Ammon's horn (tissue), 1 donor: ENCODE results near the gene CTNNA2.
A peak's percentile ranks its signal among the peaks of the same experiment; 100 is the strongest.

Experiments
- DNase-seq: peaks from one replicate; pipeline ENCODE4 v3.0.0-alpha.2; 2016; ENCODE audit warnings: low spot score

Gene CTNNA2

DNA sequence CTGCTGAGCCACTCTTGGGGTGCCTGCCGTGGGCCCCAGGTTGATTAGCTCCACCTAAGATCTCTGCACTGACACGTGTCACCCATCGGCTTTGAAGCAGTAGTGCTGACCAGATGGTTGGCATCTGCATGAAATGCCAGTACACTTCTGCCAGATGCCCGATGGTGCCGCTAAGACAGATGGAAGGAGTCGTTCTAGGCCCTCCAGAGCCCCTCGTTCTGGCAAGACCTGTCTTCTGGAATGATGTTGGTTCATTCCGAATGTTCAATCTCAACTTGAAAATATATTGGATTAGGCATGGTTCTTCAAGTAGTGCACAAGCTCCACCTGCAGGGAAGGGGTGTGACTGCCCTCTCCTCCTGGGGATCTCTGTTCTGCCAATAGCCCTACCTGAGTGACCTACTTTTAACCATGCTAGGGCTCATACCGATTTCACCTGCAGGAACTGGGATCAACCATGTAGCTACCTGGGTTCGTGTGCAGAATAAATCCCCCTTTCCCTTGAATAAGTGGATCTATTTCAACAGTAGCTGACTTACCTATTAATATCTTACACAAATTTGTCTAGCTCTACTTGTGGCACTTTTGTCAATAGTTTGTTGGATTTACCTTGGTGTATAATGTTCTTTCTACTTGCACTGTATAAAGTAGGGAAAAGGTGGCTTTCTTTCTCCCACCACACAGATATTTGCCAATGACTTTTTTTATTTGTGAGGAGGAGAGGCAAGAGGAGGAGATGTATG is 342.6 kb downstream of the CTNNA2 start:
- DNase-seq: peak; percentile 75

DNA sequence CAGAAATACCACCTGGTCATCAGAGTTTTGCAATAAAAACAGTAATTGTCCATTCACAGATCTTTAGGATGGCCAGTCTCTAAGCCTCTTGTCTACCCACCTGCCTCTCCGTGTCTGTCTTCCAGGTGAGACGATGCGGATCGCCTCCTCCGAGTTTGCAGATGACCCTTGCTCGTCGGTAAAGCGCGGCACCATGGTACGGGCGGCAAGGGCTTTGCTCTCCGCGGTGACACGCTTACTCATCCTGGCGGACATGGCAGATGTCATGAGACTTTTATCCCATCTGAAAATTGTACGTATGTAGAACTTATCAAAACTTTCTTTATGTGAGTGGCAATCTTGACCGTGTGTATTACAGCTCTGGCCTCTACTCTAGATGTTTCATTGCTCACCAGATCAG is 345.0 kb downstream of the CTNNA2 start:
- DNase-seq: no peak

DNA sequence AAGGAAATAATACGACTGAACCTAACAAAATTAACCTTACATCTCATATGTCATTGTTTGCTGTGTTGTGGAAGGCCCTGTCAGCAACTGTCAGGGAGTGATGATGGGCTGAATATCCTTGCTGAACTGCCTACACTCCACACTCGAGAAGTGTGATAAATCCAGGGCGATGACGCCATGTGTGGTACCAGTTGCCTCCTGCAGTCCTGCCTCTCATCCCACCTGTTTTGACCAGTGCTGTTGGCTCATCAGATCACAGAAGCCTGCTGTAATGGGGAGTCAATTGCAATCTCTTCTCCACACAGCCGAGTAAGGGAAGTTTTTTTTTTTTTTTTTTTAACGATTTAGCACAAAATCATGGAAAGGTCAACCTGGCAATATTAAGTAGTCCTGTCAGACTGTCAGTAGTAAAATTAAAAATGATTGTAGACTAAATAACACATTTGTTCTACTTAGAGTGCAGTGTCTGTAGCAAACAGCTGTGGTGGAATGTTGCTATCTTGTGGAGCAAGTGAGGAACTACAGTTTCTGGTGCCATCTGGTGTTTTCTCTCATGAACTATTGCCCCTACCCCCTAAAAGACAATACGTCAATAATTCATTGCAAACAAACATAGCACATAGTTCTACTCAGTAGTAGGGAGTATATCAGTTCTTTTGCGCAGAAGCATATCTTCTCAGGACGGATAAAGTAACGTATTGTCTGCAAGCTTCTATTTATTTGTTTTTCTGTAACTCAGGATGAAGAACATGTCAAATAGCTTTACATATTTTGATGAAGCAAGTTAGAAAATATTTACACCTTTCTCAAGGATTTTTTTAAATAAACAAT is 347.6 kb downstream of the CTNNA2 start:
- DNase-seq: peak; percentile 84

DNA sequence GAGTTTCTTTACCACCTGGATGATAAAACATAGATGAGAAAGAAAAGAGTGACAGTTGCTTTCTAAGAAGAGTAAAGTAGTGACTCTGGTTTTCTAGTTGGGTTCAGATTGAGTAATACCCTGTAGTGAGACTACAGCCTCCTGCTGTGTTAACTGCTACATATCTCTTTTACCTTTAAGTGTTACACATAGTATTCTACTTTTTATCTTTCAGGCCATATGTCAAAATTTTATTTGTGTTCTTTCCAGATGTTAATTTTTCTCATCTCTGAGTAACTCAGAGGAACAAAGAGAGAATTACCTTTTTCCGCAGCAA is 348.2 kb downstream of the CTNNA2 start:
- no peak for DNase-seq

DNA sequence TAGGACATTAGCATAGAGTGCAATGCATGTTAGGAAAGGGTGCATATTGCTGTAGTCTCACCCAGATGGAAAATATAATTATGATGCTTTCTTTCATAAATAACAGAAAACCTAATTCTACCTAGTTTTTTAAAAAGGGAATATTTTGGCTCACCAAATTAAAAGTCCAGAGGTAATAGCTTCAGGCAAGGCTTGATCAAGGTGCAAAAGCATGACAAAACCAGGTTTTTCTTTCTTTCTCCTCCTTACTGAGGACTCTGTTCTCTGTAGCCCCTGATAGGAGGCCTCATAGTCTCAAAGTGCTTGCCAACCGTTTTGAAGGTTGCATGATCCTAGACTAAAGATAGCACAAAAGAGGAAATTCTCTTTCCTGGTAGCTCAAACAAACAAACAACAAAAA is 349.9 kb downstream of the CTNNA2 start:
- DNase-seq: no peak

DNA sequence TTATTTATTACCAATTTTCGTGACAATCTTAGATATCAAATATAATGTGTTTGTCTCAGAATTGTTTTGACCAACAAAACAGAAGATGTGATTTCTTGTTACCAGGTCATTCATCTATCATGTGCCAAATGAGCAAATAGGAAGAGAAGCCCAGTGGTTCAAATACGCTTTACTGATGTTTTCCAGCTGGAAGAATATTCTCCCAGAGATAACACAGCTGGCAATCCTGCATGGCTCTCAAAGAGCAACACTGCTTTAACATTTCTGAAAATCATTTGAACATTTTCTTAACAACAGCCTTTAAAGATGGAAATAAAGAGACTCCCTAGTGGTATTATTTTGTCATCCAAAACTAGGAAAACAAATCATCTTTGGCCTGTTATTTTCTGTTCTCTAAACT is 359.8 kb downstream of the CTNNA2 start:
- no peak for DNase-seq

DNA sequence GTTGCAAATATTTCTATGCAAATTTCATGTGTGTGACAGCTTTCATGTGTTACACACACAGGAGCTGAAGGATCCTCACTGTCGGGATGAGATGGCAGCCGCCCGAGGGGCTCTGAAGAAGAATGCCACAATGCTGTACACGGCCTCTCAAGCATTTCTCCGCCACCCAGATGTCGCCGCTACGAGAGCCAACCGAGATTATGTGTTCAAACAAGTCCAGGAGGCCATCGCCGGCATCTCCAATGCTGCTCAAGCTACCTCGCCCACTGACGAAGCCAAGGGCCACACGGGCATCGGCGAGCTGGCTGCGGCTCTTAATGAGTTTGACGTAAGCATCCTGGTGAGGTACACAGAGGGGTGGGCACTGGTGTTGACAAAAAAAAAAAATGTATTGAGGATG is 361.2 kb downstream of the CTNNA2 start:
- DNase-seq: no peak

DNA sequence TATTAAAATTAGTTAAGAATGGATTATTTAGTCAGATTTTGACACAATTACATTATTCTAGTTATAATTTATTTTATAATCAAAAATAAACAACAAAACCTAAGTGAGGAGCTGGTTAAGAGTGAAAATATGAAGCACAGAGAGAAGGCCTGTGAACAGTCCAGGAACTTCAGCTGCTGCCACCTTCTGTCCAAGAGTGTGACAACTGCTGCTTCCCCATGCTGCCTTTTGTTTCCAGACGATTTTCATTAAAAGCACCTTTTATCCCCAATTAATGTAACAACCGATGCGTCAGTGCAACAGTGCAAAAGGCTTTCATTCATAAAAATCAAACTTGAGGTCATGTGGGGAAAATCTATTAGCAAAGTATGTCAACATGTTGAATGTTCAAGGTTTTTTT is 363.6 kb downstream of the CTNNA2 start:
- peak; percentile 57 for DNase-seq

DNA sequence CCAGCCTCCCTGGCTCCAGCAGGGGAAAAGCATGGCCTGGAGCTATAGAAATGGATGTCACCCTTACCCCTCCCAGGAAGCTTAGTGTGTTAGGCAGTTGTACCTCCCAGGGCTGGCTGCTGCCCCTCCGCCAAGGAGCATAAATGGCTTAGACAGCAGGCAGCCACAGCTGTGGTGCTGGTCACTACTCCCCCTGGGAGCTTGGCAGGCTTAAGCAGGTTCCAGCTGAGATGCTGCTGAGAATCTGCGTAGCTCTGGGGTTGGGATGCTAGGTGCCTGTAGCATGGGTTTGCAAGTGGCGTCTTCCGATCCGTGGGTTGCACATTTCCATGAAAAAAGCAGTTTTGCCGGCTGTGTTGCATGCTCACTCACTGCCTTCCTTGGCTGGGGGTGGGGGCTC is 369.7 kb downstream of the CTNNA2 start:
- DNase-seq: no peak

DNA sequence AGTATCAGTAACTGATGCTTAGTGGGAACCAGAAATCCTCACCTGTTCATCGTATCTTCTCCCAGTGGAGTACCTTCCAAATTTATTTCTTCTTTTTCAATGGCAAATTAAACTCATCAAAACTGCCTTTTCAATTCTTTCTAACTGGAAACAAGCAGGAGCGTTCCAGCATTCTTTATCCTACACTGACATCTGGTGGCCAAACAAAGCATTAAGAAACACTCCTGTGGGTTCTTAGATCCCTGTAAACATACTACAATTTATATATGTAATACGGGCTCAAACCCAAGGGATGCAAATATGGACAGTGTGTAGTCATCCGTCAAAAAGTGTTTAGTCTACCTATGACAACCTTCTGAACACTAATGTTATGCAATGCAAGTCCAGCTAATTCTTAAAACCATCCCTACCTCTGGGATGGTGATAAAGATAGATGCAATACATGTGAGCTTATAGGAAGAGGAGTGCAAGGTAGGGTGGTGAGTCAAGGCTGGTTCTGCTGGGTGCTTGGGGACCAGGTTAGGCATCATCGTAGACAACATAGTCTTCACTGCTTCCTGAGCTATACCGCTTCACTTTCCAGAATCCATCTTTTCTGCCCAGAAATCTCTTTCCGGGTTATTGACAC is 375.0 kb downstream of the CTNNA2 start:
- DNase-seq: peak; percentile 81

DNA sequence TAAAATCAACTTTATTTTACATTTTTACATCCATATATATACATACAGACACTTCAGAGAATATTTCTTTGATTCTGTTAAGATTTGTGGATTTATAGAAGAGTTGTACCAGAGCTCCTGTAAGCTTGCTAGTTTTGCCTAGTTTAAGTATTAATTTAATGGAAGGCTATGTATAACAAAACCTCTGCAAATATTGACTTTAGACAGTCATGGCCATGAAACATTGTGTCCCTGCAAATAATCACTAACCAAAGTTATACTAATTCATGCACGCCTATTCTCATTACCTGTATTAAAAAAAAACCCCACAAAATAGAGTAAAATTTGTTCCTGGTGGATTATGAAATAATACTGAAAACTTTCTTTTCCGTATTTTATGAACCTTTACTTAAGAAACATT is 379.3 kb downstream of the CTNNA2 start:
- no peak for DNase-seq

DNA sequence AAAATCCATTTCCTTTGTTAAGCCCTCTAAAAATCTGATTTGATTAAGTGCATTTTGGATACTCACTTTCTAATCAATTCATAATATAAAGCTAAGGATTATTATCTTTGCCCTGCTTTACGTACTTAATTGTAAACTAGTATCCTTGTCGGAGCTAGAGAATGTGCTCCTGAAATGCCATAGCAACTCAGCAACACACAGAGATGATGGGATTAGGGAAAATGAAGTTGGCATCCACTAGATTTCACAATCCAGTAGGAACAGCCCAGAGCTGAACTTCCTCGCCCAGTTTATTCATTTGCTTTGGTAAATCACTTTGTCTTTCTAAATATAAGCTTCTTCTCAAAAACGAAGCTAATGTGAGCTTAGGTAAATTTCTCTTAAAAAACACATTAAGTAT is 386.3 kb downstream of the CTNNA2 start:
- DNase-seq: peak; percentile 17

DNA sequence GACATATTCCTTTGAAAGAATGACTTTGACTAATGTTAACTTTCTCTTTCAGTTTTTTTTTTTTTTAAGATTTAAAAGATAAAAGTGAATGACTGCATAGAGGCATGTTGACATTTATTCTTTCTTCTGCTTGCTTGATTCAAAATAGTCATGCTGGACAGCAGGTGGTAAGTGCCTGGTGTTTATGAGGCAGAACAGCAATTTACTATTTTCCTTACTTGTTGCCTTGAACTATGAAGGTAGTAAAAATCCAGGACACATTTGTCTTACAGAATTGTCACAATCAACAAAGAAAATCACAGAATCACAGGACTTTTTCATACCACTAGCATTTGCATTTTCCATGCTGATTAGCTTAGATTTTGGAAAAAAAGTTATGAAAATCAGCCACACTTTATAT is 388.3 kb downstream of the CTNNA2 start:
- DNase-seq: no peak

DNA sequence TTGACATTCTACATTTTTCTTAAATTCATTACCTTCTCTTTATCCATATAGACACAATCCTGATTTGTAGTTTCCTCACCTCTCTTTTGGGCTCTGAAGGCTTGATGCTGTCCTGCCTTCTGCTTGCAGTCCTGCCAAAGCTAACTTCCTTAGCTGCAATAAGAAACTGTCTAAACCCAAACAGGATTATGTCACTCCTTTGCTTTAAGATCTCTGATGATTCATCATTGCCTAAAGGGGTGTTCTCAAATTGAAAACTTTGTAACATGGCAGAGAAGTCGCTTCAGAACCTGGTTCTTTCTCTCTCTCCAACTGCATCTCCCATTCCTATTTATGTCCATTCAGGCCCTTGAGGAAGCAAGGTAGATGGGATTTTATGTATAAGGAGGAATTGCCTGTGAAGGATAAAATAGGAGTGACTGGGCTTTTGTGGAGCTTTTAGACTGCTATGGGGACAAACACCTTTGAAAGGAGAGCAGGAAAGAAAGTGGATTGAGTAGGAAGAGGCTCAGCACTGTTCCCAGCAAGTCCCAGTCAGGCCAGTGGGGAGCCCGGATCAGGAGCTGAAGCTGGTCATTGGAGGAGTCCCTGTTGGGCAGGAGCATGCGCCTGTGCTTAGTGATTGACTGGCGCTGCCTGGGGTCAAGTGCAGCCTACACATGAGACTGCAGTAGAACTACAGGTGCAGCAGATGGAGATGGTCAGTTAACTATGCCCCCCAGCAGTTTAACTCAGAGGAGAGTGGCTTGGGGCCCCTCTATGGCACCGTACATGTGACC is 390.6 kb downstream of the CTNNA2 start:
- no peak for DNase-seq

DNA sequence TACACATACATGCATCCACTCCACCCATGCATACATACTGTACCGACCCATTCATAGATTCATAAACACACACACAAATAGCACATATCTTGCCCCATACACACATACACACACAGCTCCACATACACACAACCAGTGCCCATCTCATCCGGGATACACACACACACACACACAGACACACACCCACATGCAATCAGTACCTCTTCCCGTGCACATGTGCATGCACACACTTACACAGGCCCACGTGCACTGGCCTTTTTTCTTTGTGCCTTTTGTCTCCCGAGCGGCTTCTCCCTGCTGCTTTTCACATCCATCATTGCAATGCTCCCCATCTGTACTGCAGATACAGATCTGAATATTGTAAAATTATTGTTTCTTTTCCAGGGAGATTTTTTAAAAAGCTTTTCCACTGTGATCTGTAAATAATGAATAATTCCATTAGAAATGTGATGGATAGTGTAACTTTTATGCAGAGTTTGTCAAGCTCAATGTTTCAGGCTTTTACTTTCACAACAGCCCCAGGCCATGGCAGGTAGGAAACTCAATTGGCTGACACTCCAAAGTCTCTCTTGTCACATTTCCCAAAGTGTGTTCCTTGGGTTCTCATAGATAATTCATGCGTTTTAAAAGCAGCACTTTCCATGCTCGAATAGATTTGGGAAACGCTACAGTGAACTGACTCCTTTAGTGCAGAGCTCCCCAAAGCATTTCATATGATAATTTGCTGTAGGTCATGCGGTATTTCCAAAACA is 393.5 kb downstream of the CTNNA2 start:
- peak; percentile 20 for DNase-seq

DNA sequence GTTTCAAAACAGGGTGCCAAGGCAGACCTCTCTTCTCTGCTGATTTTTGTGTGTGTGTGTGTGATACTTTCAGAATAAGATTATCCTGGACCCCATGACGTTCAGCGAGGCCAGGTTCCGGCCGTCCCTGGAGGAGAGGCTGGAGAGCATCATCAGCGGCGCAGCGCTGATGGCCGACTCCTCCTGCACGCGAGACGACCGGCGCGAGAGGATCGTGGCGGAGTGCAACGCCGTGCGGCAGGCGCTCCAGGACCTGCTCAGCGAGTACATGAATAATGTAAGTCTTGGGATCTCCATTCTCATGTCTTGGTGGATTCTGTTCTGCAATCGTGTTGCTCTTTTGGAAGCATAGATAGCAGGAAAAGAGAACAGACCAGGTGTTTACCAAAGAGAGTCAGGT is 396.7 kb downstream of the CTNNA2 start:
- no peak for DNase-seq

DNA sequence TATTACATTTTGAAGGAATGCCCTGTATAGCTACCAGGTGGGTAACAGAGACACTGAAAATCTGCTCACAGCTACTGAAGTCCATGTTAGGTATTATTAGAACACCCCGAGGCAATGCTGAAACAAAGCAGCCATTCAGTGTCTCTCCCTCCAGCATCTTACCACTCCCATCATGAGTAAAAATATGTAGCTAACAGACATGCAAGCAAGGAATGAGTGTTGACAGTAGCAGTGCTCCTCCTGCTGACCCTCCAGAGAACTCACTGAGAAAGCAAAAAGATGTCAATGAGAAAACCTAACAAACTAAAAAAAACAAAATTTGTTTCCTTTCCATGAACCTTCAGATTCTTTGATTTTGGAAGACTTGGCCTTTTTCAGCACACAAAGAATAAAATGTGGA is 397.8 kb downstream of the CTNNA2 start:
- DNase-seq: peak; percentile 17

DNA sequence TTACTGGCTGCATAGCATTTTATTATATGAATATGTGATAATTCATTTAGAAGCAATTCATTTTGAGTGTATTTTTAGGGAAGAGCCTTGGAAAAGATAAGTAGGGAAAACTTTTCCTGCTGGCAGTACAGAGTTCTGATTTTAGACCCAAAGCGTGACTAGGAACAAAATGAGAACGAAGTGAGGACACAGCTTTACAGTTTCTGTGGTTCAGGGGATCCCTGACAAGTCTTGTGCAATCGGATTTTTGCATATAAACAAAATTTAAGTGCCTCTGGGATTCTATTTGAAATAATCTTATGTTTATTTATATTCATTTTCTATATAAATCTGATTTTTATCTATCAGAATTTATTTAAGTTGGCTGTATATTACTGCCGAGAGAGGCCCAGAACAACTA is 402.6 kb downstream of the CTNNA2 start:
- DNase-seq: no peak

DNA sequence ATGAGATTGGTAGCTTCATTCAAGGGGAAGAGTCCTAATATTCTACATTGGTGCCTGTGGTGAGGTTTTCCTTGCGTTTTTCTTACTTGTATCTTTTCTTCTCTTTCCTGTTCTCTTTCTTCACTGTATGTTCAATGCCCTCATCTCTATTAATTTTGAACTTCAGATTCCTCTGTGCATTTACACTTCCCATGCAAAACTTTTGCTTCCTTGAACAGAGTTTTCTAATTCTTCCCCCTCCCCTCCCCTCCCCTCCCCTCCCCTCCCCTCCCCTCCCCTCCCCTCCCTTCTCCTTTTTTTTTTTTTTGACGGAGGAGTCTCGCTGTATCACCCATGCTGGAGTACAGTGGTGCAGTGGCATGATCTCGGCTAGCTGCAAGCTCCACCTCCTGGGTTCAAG is 403.4 kb downstream of the CTNNA2 start:
- DNase-seq: no peak

DNA sequence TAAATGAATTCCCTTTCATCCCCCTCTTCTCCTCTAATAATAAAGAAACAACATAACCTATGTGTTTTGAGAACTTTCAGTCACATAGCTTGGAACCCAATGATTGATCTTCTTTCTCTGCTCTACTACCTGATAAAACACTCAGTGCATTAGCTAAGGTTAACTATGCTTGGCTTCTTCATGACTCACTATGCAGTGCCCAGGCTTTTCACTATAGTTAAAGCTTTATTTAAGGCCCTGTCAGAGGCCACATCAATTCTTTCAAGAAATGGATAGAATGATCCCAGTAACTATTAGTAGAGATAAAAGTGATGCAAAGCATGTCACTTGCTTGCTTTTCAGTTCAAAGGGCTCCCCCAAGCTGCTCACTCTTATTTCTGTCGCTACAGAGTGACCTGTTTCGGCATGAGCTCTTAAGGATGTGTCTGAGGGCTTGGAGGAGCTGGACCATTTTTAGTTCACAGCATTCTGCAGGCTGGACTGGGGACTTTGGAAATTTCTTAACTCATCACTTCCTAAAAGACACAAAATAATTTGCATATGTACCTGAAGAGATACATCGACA is 407.7 kb downstream of the CTNNA2 start:
- DNase-seq: no peak

DNA sequence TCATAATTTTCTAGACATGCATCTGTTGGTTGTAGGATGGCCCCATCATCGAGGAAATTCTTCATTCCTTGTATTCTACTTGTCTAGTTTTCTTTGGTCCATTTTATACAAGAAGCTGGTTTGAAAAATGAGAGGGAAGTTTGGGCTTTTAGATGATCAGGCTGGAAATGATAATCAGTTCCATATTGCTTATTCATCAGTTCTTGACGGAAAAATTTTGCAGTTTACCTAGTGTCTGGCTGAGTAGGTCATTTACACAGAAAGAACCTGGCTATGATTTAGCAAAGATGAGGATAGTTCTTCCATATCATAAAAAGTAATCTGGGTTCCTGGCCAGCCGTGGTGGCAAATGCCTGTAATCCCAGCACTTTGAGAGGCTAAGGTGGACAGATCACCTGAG is 416.8 kb downstream of the CTNNA2 start:
- no peak for DNase-seq
